ENCODE measurements around the gene MALT1.

MALT1 gene

DNA sequence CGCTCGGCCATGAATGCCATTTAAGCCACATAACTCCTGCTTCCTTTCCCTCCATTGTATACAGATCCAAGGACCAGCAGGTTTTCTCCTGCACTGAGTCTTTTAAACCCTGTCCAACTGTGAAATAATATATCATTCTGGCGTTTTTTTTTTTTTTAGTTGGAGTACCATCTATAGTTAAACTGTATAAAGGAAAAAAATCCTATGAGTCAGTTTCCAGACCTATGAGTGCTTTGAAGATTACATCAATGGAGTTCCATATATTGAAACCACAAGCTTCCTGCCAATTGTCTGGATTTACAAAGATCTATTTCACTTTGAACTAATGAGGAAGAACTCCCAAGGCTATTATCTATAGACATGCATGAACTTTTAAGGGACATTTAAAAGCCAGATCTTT, 2.4 kb upstream of the MALT1 start:
- H3K27ac ChIP-seq, result peak overlapping the region; percentile 68
- TF ChIP-seq, protein P1, sequence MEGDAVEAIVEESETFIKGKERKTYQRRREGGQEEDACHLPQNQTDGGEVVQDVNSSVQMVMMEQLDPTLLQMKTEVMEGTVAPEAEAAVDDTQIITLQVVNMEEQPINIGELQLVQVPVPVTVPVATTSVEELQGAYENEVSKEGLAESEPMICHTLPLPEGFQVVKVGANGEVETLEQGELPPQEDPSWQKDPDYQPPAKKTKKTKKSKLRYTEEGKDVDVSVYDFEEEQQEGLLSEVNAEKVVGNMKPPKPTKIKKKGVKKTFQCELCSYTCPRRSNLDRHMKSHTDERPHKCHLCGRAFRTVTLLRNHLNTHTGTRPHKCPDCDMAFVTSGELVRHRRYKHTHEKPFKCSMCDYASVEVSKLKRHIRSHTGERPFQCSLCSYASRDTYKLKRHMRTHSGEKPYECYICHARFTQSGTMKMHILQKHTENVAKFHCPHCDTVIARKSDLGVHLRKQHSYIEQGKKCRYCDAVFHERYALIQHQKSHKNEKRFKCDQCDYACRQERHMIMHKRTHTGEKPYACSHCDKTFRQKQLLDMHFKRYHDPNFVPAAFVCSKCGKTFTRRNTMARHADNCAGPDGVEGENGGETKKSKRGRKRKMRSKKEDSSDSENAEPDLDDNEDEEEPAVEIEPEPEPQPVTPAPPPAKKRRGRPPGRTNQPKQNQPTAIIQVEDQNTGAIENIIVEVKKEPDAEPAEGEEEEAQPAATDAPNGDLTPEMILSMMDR (conservative IDR thresholded peaks at IDR 0.05; ENCODE audit: low read depth), result no peak
- ChIA-PET POLR2A (ENCODE audit: low non-redundant PET) (no interaction called here), CTCF (interaction anchor here (0.6 to 0.7 kb wide), 2 partner anchors 9 to 33 kb away, joined by 3 read pairs; no protein-coding TSS in a partner anchor)
- peak; percentile 39 for DNase-seq (ENCODE audit: low spot score)

DNA sequence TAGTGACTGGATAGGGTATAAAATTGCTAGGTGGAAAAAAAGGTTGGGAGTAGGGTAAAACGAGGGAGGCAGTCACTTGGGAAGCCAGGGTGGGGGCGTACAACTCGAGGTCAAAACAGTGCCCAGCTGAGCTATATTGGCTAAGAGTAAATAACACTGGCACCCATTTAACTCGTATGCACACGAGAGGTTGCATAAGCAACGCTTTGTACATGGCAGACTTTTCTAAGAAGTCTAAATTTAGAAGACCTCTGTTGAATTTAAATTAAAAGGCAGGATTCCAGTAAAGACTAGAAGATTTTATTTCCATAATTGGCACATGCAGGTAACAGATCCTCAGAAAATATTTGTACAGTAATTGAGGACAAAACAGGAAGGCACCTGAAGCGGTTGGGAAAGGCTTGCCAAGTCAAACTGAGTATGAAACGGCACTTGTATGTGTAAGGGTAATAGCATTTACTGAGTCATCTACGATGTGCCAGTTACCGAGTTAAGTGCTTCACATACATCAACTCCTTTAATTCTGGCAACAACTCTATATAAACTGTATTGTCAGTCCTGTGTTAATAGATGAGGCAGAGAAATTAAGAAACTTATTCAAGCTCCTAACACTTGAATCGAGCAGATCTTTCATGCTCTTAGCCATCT, 1.4 kb upstream of the MALT1 start:
- peak; percentile 63 for DNase-seq (ENCODE audit: low spot score)
- ChIA-PET CTCF (interaction anchor here (0.6 to 0.7 kb wide), 2 partner anchors 10 to 34 kb away, joined by 3 read pairs; no protein-coding TSS in a partner anchor), POLR2A (ENCODE audit: low non-redundant PET) (no interaction called here)
- TF ChIP-seq, protein P1 (conservative IDR thresholded peaks at IDR 0.05; ENCODE audit: low read depth), result no peak
- no peak overlapping the region for H3K27ac ChIP-seq

DNA sequence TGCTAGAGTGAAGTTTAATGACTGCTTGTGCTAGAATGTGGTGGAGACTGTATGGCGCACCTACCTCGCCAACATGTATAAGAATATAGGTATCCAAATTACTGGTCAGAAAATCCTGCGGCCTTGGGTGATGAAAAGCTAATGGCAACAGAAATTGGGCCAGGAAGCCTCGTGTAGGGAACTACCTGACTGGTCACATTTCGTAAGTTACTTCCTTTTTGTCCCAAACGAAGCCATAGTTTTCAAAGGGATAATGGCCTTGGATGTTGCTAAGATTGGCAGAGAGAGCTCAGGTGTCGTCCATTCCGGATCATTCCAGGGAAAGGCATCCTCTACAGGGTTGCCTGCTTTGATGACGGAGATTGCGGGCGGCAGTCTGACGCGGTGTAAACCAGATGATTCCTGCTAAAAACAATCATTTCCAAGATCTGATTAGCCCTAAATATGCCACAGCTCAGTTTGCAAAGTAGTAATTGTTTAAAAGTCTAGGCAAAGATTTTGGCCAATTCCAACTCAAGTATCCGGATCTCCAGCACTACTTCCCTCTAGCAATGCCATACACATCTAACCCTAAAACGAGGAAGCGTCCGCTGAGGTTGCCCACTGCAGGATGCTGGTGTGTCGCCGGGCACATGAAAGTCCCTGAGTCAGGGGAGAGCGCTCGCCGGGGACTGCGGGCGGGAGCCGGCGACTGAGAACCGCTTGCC, 708 bp upstream of the MALT1 start:
- no peak for DNase-seq (ENCODE audit: low spot score)
- H3K27ac ChIP-seq, result peak overlapping the region; percentile 97
- CTCF ChIA-PET, result interaction anchor here (0.5 kb wide), 1 partner anchor 16 kb away, joined by 3 read pairs; no protein-coding TSS in a partner anchor
- TF ChIP-seq, protein P1 (conservative IDR thresholded peaks at IDR 0.05; ENCODE audit: low read depth), result no peak
- POLR2A ChIA-PET (ENCODE audit: low non-redundant PET), result interaction anchor here (0.5 kb wide), 1 partner anchor 11 kb away, joined by 3 read pairs; no protein-coding TSS in a partner anchor

DNA sequence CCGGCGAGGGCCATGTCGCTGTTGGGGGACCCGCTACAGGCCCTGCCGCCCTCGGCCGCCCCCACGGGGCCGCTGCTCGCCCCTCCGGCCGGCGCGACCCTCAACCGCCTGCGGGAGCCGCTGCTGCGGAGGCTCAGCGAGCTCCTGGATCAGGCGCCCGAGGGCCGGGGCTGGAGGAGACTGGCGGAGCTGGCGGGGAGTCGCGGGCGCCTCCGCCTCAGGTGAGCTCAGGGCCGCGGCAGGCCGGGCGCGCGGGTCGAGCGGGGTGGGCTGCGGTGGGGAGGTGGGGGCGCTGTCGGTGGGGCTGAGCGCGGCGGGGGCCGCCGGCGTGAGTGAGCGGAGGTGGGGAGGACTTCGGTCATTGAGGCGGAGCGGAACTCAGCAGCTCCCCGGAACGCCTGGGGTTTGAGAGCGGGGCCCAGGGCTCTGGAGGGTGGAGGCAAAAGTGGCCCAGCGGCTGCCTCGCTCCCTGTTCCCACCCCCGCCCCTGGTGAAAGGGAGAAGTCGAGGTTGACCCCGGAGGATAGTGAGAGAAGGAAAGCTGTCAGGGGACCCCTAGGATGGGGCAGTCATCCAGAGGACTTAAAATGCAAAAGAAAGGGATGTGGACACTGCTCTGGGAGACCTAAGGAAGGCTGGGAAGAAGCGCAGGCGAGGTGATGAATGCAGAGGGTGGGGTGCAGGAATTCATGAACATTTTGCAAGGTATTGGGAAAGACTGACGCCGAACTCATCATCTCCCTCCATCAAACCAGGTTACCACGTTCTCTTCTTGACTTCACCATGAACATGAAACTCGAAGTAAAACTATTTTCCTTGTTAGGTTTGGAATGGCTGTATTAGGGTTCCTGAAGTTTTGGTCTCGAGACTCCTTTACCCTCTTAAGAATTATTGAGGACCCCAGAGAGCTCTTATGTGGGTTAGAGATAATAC, 633 bp downstream of the MALT1 start:
- peak overlapping the region; percentile 97 for H3K27ac ChIP-seq
- peak; percentile 27 for DNase-seq (ENCODE audit: low spot score)
- ChIA-PET CTCF (interaction anchor here (0.5 to 0.9 kb wide), 2 partner anchors 50 to 318 kb away, joined by 4 read pairs; no protein-coding TSS in a partner anchor), POLR2A (ENCODE audit: low non-redundant PET) (no interaction called here)
- TF ChIP-seq, protein P1 (conservative IDR thresholded peaks at IDR 0.05; ENCODE audit: low read depth), result peak; percentile 21; the same call in 1 of the 2 replicates

DNA sequence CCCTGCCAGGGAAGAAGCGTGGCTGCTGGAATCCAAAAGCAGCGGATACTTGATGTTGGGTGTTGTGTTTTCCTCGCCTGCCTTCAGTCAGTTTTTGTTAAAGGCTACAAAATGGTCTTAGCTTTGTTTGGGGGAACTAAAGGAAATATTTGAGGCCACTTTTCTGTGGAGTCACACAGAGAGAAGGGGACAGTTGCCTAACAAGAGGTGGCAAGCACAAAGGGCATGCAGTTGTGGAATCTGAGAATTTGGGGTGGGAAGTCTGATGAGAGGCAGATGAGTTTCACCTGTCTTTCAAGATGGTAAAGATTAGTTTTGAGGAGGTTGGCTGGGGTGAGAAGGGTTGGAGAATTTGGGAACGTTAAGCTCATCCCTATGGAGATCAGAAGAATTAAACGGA, 2.9 kb downstream of the MALT1 start:
- H3K27ac ChIP-seq, result no peak overlapping the region
- no peak for DNase-seq (ENCODE audit: low spot score)
- ChIA-PET CTCF (interaction anchor here (0.6 kb wide), 1 partner anchor 10 kb away, joined by 5 read pairs; no protein-coding TSS in a partner anchor), POLR2A (ENCODE audit: low non-redundant PET) (no interaction called here)
- TF ChIP-seq, protein P1 (conservative IDR thresholded peaks at IDR 0.05; ENCODE audit: low read depth), result no peak
